Motor neuron (in vitro differentiated cells): ENCODE data around the gene MRPL4. TPM values are rescaled to one million over a fixed set of nuclear protein-coding genes. Genes with fewer than 3 reads are reported as not detected.

Experiments used
- total RNA-seq, 8 experiments: library from RNA; unstranded; fragments of 300-600 nt; gene quantifications; 2 replicates each; pipeline versions ENCODE4 v1.2.3 to v1.2.4, GENCODE V29; 2022

MRPL4 gene
- total RNA-seq, 8 experiments from 2014 or later = 17.9 to 80.5 (median 34.4) TPM

Other genes starting within 250 kb of the MRPL4 start
- gene COL5A3, start 241.7 kb upstream of the MRPL4 start, total RNA-seq = 1 to 10 TPM in 1 of 8 experiments, under 1 TPM in 5, not detected in 2; 0.07 to 5.3 (median 0.19) TPM
- gene RDH8, start 238.7 kb upstream of the MRPL4 start, total RNA-seq = 1 to 10 TPM in 1 of 8 experiments, under 1 TPM in 2, not detected in 5; 0.37 to 2.2 (median 0.97) TPM
- 10 to 100 TPM in 4 of 8 experiments, 1 to 10 TPM in 4; 2.2 to 29.4 (median 12.0) TPM for gene SHFL, start 165.9 kb upstream of the MRPL4 start, total RNA-seq
- gene ANGPTL6, start 149.5 kb upstream of the MRPL4 start, total RNA-seq = 1 to 10 TPM in 2 of 8 experiments, under 1 TPM in 6; 0.11 to 1.2 (median 0.35) TPM
- gene PPAN, start 145.9 kb upstream of the MRPL4 start, total RNA-seq = 10 to 100 TPM; 27.2 to 92.1 (median 47.3) TPM
- 10 to 100 TPM in 3 of 8 experiments, 1 to 10 TPM in 5; 2.1 to 12.2 (median 4.9) TPM for gene P2RY11, start 140.5 kb upstream of the MRPL4 start, total RNA-seq
- gene EIF3G, start 132.3 kb upstream of the MRPL4 start, total RNA-seq = 100 to 1,000 TPM; 180 to 352 (median 242) TPM
- gene DNMT1, start 57.3 kb upstream of the MRPL4 start, total RNA-seq = 10 to 100 TPM; 16.9 to 92.4 (median 37.4) TPM
- 10 to 100 TPM in 4 of 8 experiments, 1 to 10 TPM in 4; 1.5 to 14.8 (median 10.1) TPM for gene S1PR2, start 20.9 kb upstream of the MRPL4 start, total RNA-seq
- gene ICAM1, start 18.9 kb downstream of the MRPL4 start, total RNA-seq = 10 to 100 TPM in 4 of 8 experiments, 1 to 10 TPM in 2, under 1 TPM in 2; 0.22 to 72.6 (median 9.7) TPM
- under 1 TPM in 1 of 8 experiments, not detected in 7; 0.14 TPM for gene ICAM4, start 34.7 kb downstream of the MRPL4 start, total RNA-seq
- gene ICAM5, start 37.7 kb downstream of the MRPL4 start, total RNA-seq = 10 to 100 TPM in 2 of 8 experiments, 1 to 10 TPM in 5, under 1 TPM in 1; 0.71 to 33.1 (median 4.8) TPM
- 1 to 10 TPM; 3.4 to 7.2 (median 4.4) TPM for gene ZGLP1, start 57.6 kb downstream of the MRPL4 start, total RNA-seq
- gene FDX2, start 63.8 kb downstream of the MRPL4 start, total RNA-seq = 10 to 100 TPM; 12.7 to 37.8 (median 18.8) TPM
- gene RAVER1, start 81.3 kb downstream of the MRPL4 start, total RNA-seq = 10 to 100 TPM in 3 of 8 experiments, 1 to 10 TPM in 5; 4.3 to 31.8 (median 8.1) TPM
- gene ICAM3, start 87.4 kb downstream of the MRPL4 start, total RNA-seq = 1 to 10 TPM in 7 of 8 experiments, under 1 TPM in 1; 0.73 to 3.5 (median 2.2) TPM
- gene TYK2, start 128.4 kb downstream of the MRPL4 start, total RNA-seq = 100 to 1,000 TPM in 1 of 8 experiments, 10 to 100 TPM in 7; 29.4 to 110 (median 62.1) TPM
- 100 to 1,000 TPM; 106 to 304 (median 175) TPM for gene CDC37, start 151.3 kb downstream of the MRPL4 start, total RNA-seq
- gene PDE4A, start 168.3 kb downstream of the MRPL4 start, total RNA-seq = 1 to 10 TPM in 7 of 8 experiments, under 1 TPM in 1; 0.88 to 7.8 (median 2.8) TPM